Measurements from ENCODE around the gene CNTNAP4. TPM values are rescaled to one million over a fixed set of nuclear protein-coding genes. Genes with fewer than 3 reads are reported as not detected.

The CNTNAP4 gene
- total and polyA plus RNA-seq, 2 of the 13 experiments (the other 11 are each of a cell fraction or from before 2014, with no cell fraction given) = not detected

DNA sequence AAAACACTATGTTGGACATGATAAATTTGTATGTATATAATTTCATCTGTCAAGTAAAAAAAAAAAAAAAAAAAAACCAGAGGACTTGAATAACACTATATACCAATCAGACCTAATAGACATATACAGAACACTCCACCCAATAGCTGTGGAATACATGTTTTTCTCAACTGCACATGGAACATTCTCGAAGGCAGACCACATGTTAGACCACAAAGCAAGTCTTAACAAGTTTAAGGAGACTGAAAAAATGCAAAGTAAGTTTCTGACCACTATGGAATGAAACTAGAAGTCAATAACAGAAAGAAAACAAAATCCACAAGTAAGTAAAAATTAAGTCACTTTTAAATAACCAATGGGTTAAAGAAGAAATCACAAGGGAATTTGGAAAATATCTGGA lies 8.4 kb upstream of the CNTNAP4 start:
- DNase-seq (ENCODE audit: low spot score) (no peak), FAIRE-seq (no peak), ATAC-seq (no peak)
- no TSS peak for BruUV-seq (replicated peaks)
- Histone ChIP-seq H3K4me1 (ENCODE audit: insufficient read depth, low read length) (no peaks in the 10 kb centered on the region), H3K4me3 (replicated peaks in 1 of 3; ENCODE audit: insufficient read depth in 1 of 3, low read depth in 2 of 3, low read length in 3 of 3) (no peak overlapping the region), H4K20me1 (ENCODE audit: insufficient read depth, low read length) (no peaks in the 10 kb centered on the region), H3K9ac (ENCODE audit: insufficient read depth, low read depth, low read length) (no peak overlapping the region), H3K4me2 (ENCODE audit: low read depth, low read length) (no peak overlapping the region), H3K36me3 (replicated peaks in 1 of 2; ENCODE audit: control insufficient read depth in 1 of 2, insufficient read depth in 2 of 2, low read length in 2 of 2) (no peaks in the 10 kb centered on the region), H3K79me2 (ENCODE audit: insufficient read depth, low read length) (no peaks in the 10 kb centered on the region), H2AFZ (ENCODE audit: low read length) (no peak overlapping the region), H3K9me3 (ENCODE audit: low read length) (peaks cover 26% of the 10 kb centered on the region; the same call in 1 of the 2 replicates), H3K27me3 (ENCODE audit: control insufficient read depth in 1 of 2, insufficient read depth in 2 of 2, low read length in 2 of 2) (no peaks in the 10 kb centered on the region), H3K27ac (ENCODE audit: extremely low read length, insufficient read depth, low read length) (no peak overlapping the region)
- POLR2A ChIA-PET = no interaction called here
- in situ Hi-C loops (cut with HindIII; ENCODE audit: extremely low pct_ligation_motif_present, low pct_unique_long_range_greater_than_20kb) = no loop called here
- WGBS (ENCODE audit: low lambda C conversion rate) = 2% methylated on average over 1 of the region's 1 CpG
- intact Hi-C loops (cut with micrococcal nuclease; ENCODE audit: unreplicated experiment) = no loop called here
- CTCF ChIA-PET (ENCODE audit: low intra/inter-chr PET ratio, low total read pairs) = no interaction called here
- no peak for TF ChIP-seq ZNF354B (CRISPR knock-in tag; IDR thresholded peaks at IDR 0.05)
- TF ChIP-seq, protein P1, sequence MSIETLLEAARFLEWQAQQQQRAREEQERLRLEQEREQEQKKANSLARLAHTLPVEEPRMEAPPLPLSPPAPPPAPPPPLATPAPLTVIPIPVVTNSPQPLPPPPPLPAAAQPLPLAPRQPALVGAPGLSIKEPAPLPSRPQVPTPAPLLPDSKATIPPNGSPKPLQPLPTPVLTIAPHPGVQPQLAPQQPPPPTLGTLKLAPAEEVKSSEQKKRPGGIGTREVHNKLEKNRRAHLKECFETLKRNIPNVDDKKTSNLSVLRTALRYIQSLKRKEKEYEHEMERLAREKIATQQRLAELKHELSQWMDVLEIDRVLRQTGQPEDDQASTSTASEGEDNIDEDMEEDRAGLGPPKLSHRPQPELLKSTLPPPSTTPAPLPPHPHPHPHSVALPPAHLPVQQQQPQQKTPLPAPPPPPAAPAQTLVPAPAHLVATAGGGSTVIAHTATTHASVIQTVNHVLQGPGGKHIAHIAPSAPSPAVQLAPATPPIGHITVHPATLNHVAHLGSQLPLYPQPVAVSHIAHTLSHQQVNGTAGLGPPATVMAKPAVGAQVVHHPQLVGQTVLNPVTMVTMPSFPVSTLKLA (IDR thresholded peaks at IDR 0.05) = no peak
- TF ChIP-seq ZNF317 (CRISPR knock-in tag; IDR thresholded peaks at IDR 0.05) = no peak
- no peak for TF ChIP-seq GATAD2A (CRISPR knock-in tag; IDR thresholded peaks at IDR 0.05)
- TF ChIP-seq MED13 (CRISPR knock-in tag; IDR thresholded peaks at IDR 0.05) = no peak
- TF ChIP-seq ETV6 (CRISPR knock-in tag; conservative IDR thresholded peaks at IDR 0.05) = no peak
- TF ChIP-seq PAX8 (CRISPR knock-in tag; IDR thresholded peaks at IDR 0.05; ENCODE audit: borderline replicate concordance) = no peak
- no peak for TF ChIP-seq HOXA3 (CRISPR knock-in tag; IDR thresholded peaks at IDR 0.05)
- no peak for TF ChIP-seq RCOR2 (CRISPR knock-in tag; IDR thresholded peaks at IDR 0.05)
- TF ChIP-seq SMAD3 (CRISPR knock-in tag; IDR thresholded peaks at IDR 0.05) = no peak
- TF ChIP-seq SKI (IDR thresholded peaks at IDR 0.05; ENCODE audit: partially characterized antibody) = no peak
- TF ChIP-seq NFIB (CRISPR knock-in tag; IDR thresholded peaks at IDR 0.05; ENCODE audit: borderline replicate concordance) = no peak
- TF ChIP-seq MAF1 (CRISPR knock-in tag; IDR thresholded peaks at IDR 0.05; ENCODE audit: borderline replicate concordance) = no peak
- TF ChIP-seq KDM1A (CRISPR knock-in tag; IDR thresholded peaks at IDR 0.05) = no peak
- no peak for TF ChIP-seq REXO4 (CRISPR knock-in tag; IDR thresholded peaks at IDR 0.05; ENCODE audit: borderline replicate concordance)

Measured in HepG2 (cell line).